ENCODE measurements around the gene VPS4A. TPM values are rescaled to one million over a fixed set of nuclear protein-coding genes. Genes with fewer than 3 reads are reported as not detected.

VPS4A gene
- total and polyA plus RNA-seq, 2 donors (not counting 1 experiment from before 2014, with no cell fraction given): 33.1 to 43.8 TPM

DNA sequence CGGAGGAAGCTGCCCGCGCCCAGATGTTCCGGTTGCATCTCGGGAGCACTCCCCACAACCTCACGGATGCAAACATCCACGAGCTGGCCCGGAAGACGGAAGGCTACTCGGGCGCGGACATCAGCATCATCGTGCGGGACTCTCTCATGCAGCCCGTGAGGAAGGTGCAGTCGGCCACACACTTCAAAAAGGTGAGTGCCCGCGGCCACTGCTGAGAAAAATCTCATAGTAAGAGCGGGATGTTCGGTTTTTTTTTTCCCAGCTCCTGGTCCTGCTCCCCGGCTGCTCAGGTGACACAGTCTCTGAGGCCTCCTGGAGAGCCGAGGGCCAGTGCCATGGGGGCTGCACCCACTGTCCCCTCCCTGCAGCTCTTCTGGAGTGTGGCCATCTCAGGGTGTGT is 9.9 kb downstream of the VPS4A start:
- Histone ChIP-seq H3K9me3 (ENCODE audit: control extremely low read depth in 1 of 3, control insufficient read depth in 2 of 3, insufficient read depth in 1 of 3, low read length in 2 of 3) (no peaks in the 10 kb centered on the region), H3K4me2 (replicated peaks; ENCODE audit: low read depth, low read length, poor library complexity, severe bottlenecking) (no peak overlapping the region), H4K20me1 (ENCODE audit: control insufficient read depth, insufficient read depth, low read length, poor library complexity, severe bottlenecking) (peaks cover 90% of the 10 kb centered on the region), H3K4me1 (ENCODE audit: control insufficient read depth in 2 of 2, insufficient read depth in 2 of 2, low read length in 2 of 2) (no peaks in the 10 kb centered on the region), H3K9ac (ENCODE audit: low read length) (no peak overlapping the region), H2AFZ (ENCODE audit: insufficient read depth, low read depth, low read length, poor library complexity, severe bottlenecking) (no peak overlapping the region), H3K27ac (ENCODE audit: low read length in 2 of 2) (no peak overlapping the region), H3K36me3 (replicated peaks in 1 of 2; ENCODE audit: control extremely low read depth in 1 of 2, control insufficient read depth in 1 of 2, extremely low read depth in 1 of 2, insufficient read depth in 2 of 2, low read length in 1 of 2) (peaks cover 0 to 79% of the 10 kb centered on the region in 2 experiments), H3K79me2 (ENCODE audit: control insufficient read depth, insufficient read depth, low read length) (peaks cover 79% of the 10 kb centered on the region), H3K4me3 (ENCODE audit: control extremely low read depth in 1 of 5, extremely low read depth in 1 of 5, insufficient read depth in 1 of 5, low read depth in 2 of 5, low read length in 4 of 5) (no peak overlapping the region), H3K27me3 (replicated peaks in 1 of 4; ENCODE audit: control extremely low read depth in 1 of 4, control insufficient read depth in 3 of 4, insufficient read depth in 4 of 4, low read length in 3 of 4) (no peaks in the 10 kb centered on the region)
- DNase-seq: no peak
- ChIA-PET CTCF (no interaction called here), POLR2A (no interaction called here)
- Mint-ChIP-seq H3K27ac (peak overlapping the region; percentile 6), H3K27me3 (no peaks in the 10 kb centered on the region), H3K4me3 (no peak overlapping the region), H3K9me3 (ENCODE audit: insufficient read depth) (no peaks in the 10 kb centered on the region), H3K4me1 (peaks cover 10% of the 10 kb centered on the region)
- intact Hi-C loops (cut with micrococcal nuclease): no loop called here
- WGBS (ENCODE audit: insufficient coverage): 96% methylated on average over 22 of the region's 22 CpGs
- no peak for ATAC-seq (ENCODE audit: low read depth)
- TF ChIP-seq, protein P1, sequence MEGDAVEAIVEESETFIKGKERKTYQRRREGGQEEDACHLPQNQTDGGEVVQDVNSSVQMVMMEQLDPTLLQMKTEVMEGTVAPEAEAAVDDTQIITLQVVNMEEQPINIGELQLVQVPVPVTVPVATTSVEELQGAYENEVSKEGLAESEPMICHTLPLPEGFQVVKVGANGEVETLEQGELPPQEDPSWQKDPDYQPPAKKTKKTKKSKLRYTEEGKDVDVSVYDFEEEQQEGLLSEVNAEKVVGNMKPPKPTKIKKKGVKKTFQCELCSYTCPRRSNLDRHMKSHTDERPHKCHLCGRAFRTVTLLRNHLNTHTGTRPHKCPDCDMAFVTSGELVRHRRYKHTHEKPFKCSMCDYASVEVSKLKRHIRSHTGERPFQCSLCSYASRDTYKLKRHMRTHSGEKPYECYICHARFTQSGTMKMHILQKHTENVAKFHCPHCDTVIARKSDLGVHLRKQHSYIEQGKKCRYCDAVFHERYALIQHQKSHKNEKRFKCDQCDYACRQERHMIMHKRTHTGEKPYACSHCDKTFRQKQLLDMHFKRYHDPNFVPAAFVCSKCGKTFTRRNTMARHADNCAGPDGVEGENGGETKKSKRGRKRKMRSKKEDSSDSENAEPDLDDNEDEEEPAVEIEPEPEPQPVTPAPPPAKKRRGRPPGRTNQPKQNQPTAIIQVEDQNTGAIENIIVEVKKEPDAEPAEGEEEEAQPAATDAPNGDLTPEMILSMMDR (IDR thresholded peaks at IDR 0.05): no peak
- no peak for TF ChIP-seq EZH2 (IDR thresholded peaks at IDR 0.05; ENCODE audit: borderline replicate concordance, insufficient read depth, low read depth, low read length, poor library complexity, severe bottlenecking)

DNA sequence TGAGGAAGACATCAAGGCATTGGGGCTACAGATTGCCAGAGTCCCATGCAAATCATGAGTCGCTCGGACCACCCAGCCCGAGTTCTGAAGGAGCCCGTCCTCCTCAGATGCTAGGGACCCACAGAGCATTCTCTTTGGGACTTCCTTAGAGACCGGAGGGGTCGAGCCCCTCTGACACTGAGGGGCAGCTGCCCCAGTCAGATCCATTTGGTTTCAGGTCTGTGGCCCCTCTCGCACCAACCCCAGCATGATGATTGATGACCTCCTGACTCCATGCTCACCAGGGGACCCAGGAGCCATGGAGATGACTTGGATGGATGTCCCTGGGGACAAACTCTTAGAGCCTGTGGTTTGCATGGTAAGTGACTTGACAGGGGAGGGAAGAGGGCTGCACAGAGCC is 11.2 kb downstream of the VPS4A start:
- CTCF ChIA-PET: no interaction called here

More for the DNA sequence above, 11.2 kb downstream of the VPS4A start:
- Histone ChIP-seq H3K4me2 (replicated peaks; ENCODE audit: low read depth, low read length, poor library complexity, severe bottlenecking) (no peak overlapping the region), H4K20me1 (ENCODE audit: control insufficient read depth, insufficient read depth, low read length, poor library complexity, severe bottlenecking) (peaks cover 78% of the 10 kb centered on the region), H3K27ac (ENCODE audit: low read length in 2 of 2) (no peak overlapping the region), H3K36me3 (replicated peaks in 1 of 2; ENCODE audit: control extremely low read depth in 1 of 2, control insufficient read depth in 1 of 2, extremely low read depth in 1 of 2, insufficient read depth in 2 of 2, low read length in 1 of 2) (peaks cover 1 to 76% of the 10 kb centered on the region in 2 experiments), H2AFZ (ENCODE audit: insufficient read depth, low read depth, low read length, poor library complexity, severe bottlenecking) (no peak overlapping the region), H3K4me3 (ENCODE audit: control extremely low read depth in 1 of 5, extremely low read depth in 1 of 5, insufficient read depth in 1 of 5, low read depth in 2 of 5, low read length in 4 of 5) (no peak overlapping the region), H3K79me2 (ENCODE audit: control insufficient read depth, insufficient read depth, low read length) (peaks cover 74% of the 10 kb centered on the region), H3K27me3 (replicated peaks in 1 of 4; ENCODE audit: control extremely low read depth in 1 of 4, control insufficient read depth in 3 of 4, insufficient read depth in 4 of 4, low read length in 3 of 4) (no peaks in the 10 kb centered on the region), H3K9ac (ENCODE audit: low read length) (no peak overlapping the region), H3K9me3 (ENCODE audit: control extremely low read depth in 1 of 3, control insufficient read depth in 2 of 3, insufficient read depth in 1 of 3, low read length in 2 of 3) (no peaks in the 10 kb centered on the region), H3K4me1 (ENCODE audit: control insufficient read depth in 2 of 2, insufficient read depth in 2 of 2, low read length in 2 of 2) (peaks cover 0 to 7% of the 10 kb centered on the region in 2 donors)
- ATAC-seq (ENCODE audit: low read depth) (no peak), DNase-seq (no peak)
- peaks cover 19% of the 10 kb centered on the region for H3K4me1 Mint-ChIP-seq
- no peaks in the 10 kb centered on the region for H3K27me3 Mint-ChIP-seq
- POLR2A ChIA-PET: no interaction called here
- no peak overlapping the region for H3K27ac Mint-ChIP-seq
- H3K4me3 Mint-ChIP-seq: no peak overlapping the region
- TF ChIP-seq, protein P1 (IDR thresholded peaks at IDR 0.05): no peak
- intact Hi-C loops (cut with micrococcal nuclease): no loop called here
- no peaks in the 10 kb centered on the region for H3K9me3 Mint-ChIP-seq (ENCODE audit: insufficient read depth)
- WGBS (ENCODE audit: insufficient coverage): 97% methylated on average over 6 of the region's 7 CpGs

Measured in B cell (primary cell).